ENCODE data around the gene FCGR1A.
"Not testable (repeated sequence)": the region's sequence is repeated elsewhere in the genome, so short reads cannot be mapped to it uniquely, and the experiment has no call there.

Gene FCGR1A

DNA sequence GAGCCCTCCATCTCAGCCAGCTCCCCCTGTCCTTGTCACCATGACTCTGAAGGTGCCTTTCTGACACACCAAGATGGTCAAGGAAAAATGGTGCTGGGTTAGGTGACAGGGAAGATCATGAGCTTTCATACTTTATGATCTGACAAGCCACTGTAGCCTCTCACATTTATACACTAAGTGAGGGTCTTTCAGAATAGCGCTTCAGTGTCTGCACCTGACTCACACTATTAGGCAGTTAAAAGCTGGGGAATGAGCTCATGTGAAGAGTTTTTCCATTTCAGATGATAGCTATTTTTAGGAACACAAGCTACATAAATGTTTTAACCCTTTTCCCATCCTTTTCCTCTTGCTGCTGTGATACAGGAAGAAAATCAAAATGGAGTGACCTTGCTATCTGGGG, 4.2 kb upstream of the FCGR1A start:
- DNase-seq: not testable (repeated sequence)

DNA sequence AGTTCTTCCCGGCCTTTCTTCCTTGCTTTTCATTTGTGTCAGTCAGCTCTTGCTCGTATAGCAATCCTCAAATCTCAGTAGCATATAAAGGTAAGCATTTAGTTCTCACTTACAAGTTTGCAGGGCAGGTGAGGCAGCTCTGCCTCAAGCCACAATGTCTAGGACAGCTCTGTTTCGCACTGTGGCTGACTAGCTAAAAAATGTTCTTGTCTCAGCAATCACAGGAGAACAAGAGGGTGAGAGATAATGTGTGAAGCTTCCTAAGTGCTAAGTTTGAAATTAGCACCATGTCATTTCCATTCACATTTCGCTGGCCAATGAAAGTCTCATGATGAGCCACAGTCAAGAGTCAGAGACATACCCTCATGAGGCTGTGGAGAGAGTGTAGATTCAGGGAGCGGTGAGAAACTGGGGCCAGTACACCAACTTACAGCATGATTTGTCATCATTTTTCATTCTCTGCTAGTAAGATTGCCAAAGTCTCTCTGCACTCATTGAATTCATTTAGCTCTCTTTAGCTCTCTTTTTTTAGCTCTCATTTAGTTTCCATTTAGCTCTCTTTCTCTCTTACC, 995 bp upstream of the FCGR1A start:
- not testable (repeated sequence) for DNase-seq

DNA sequence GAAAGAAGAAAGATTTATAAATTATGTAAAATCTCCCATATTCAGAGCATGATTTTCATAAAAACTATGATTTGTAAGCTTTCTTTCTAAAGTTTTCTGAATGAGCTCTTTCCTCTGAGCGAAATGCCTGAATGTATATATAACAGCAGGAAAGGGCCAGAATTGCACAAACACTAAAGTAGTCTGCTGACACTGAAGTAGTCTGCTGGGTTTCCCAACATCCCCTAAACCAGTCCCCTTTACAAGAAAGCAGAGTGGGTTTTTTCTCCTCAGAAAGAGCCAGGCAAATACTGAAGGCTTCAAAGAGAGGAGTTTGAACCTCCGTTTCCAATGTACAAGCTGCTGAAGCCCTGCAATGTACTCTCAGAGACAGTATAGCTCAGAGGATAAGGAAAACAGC, 795 bp downstream of the FCGR1A start:
- DNase-seq: not testable (repeated sequence)

- not testable (repeated sequence) for DNase-seq
Observed at GRCh38 chr1:149783868-149784267, 1.4 kb downstream of the FCGR1A start.

DNA sequence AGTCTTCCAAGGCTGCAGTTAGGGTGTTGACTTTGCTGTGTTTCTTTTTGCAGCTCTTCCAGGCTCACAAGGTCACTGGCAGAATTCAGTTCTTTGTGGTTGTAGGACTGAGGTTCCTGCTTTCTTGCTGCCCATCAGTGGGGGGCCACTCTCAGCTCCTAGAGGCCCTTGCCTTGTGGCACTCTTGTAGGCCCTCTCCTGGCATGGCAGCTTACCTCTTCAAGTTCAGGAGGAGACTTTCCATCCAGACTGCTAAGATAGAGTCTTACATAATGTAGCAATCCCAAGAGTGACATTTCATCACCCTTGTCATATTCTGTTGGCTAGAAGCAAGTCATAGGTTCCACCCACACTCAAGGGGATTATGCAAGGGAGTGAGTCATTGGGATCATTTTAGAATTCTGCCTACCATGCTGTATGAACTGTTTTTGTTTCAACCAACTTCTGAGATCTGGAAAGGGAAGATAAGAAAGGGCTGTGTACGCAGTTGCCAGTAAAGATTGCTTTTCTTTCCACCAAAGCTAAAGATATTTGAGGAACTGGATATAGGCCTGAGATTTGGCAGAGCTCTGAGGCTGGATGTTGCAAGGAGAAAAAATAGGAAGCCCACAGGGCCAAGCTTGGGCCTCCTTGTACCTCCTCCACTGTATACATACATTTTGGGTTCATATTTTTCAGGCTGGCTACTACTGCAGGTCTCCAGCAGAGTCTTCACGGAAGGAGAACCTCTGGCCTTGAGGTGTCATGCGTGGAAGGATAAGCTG, 5.4 kb downstream of the FCGR1A start:
- DNase-seq: not testable (repeated sequence)

GRCh38 chr1:149792502-149792901, 10.0 kb downstream of the FCGR1A start:
- peak; percentile 64 for DNase-seq

DNA sequence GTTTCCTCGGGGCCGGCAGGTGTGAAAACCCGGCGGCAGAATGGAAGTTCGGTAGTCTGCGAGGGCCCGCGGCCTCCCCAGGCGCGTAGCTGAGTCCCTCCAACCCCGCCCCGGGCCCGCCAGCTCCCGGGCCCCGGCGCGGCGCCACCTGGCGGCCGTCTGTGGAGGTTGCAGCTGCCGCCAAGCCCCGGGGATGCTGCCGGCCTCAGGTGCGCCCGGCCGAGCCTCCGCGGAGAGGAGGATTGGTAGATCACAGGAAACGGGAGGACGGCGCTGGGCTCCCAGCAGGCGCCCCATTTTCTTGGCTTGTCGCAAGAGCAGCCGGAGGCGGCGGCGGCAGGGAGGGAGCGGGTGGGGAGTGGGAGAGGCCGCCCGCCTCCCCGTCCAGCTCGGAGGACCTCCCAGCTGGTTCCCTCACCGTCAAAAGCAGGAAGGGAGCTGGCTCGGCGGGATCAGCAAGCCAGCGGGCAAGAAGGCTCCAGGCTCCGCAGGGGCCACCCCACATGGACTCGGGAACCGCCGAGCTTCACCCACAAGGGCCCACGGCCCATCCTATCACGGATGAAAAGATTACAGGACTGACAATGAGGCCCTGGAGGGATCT, 10.5 kb downstream of the FCGR1A start:
- peak; percentile 79 for DNase-seq

- not testable (repeated sequence) for DNase-seq
Observed at GRCh38 chr1:149793885-149794284, 11.4 kb downstream of the FCGR1A start.

GRCh38 chr1:149801628-149802027, 19.1 kb downstream of the FCGR1A start:
- not testable (repeated sequence) for DNase-seq

DNA sequence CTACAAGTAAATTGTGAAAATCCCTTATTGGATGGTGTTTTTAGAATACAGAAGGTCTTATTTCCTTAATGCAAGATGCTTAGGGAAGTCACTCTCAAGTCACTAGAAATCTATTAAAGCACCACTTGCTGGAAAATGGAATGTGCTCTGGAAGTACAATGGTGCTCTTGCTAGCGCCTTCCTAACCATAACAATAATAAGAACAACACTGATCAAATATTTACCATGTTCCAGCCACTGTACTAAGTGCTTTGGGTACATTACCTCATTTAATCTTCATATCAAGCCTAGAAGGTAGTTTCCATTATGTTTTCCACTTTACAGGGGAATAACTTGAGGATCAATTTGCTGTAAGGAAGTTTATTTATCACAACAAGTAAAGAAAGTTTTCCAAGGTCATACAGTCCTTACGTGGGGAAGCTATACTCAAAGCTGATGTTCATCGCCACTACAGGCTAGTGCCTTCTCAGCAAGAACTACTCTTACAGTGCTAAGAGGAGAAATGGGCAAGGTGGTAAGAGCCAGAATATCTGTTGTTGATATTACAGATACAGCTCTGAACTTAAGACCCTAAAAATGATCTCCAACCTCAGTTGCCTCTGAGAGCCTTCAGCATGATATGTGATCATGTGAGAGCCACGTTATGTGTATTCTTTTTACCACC, 22.1 kb downstream of the FCGR1A start:
- DNase-seq: not testable (repeated sequence)

GRCh38 chr1:149810697-149811405, 28.4 kb downstream of the FCGR1A start:
- DNase-seq: not testable (repeated sequence)

GRCh38 chr1:149811514-149811889, 29.0 kb downstream of the FCGR1A start:
- not testable (repeated sequence) for DNase-seq

DNA sequence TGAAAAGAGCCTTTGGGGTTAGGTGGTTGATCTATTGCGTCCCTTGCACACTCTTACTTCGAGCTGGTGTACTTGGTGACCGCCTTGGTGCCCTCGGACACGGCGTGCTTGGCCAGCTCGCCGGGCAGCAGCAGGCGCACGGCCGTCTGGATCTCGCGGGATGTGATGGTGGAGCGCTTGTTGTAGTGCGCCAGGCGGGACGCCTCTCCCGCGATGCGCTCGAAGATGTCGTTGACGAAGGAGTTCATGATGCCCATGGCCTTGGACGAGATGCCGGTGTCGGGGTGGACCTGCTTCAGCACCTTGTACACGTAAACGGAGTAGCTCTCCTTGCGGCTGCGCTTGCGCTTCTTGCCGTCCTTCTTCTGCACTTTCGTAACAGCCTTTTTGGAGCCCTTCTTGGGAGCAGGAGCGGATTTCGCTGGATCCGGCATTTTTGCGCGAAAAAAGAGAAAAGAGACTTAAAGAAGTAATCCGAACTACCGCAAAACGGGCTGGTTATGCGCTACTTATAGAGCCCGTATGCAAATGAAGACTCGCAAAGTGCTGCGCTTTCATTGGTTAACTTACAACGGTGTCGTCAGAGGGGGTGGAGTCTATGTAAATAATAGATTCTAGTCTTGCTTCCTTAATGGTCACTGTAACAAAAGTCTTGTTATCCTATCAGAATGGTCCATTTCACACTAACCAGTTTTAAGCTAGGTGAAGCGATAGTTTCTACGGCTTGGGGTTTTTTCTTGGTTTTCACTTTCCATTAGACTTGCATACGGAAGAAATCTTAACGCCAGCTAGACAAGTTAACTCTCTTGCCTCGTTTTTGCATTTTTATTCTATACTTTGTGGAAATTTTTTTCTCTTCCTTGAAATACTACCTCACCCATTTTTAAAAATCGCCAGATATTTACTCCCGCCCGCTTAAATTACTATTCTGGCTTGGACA, 29.7 kb downstream of the FCGR1A start:
- peak; percentile 72 for DNase-seq

DNA sequence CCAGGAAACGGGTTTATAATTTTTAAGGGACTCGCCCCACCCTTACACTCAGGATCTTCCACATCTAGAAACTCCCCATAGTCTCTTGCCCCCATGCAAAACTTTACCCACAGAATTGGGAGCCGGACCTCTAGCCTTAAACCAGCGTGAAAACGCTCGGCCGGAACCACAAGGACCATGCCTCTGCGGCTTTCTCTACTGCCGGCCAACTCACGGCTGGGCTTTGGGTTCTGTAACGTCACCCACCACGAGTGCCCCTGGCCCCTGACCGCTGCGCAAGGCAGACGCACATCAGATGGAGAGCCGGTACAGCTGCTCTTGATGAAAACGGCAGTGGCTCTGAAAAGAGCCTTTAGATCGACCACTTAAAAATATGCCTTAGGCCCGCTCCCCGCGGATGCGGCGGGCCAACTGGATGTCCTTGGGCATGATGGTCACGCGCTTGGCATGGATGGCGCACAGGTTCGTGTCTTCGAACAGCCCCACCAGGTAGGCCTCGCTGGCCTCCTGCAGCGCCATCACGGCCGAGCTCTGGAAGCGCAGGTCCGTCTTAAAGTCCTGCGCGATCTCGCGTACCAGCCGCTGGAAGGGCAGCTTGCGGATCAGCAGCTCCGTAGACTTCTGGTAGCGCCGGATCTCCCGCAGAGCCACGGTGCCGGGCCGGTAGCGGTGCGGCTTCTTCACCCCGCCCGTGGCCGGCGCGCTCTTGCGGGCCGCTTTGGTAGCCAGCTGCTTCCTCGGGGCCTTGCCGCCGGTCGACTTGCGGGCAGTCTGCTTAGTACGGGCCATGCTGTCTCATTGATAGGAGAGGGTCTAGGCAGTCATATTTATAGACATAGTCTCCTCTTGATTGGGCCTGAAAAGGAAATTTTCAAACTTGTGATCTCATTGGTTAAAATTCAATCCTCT, 30.7 kb downstream of the FCGR1A start:
- peak; percentile 46 for DNase-seq

- DNase-seq: not testable (repeated sequence)
Observed at GRCh38 chr1:149820387-149820786, 37.9 kb downstream of the FCGR1A start.

- not testable (repeated sequence) for DNase-seq
Observed at GRCh38 chr1:149826555-149826954, 44.1 kb downstream of the FCGR1A start.

DNA sequence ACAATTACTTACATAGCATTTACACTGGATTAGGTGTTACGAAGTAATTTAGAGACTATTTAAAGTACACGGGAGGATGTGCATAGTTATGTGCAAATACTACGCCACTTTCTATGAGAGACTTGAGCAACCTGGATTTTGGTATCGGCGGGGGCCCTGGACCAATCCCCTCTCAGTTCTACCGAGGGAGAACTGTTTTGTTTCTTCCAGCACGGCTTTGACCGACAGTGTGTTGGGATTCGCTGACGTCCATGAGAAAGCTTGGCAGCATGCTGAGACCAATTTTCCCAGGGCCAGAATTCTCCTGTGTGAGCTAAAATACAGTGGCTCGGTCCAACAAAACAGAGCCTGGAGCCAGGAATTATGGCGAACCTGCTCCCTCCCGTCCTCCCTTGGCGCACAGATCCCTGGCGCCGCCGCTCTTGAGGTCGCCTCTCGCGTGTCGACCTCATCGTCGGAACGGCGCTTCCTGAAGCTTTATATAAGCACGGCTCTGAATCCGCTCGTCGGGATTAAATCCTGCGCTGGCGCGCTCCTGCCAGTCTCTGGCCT, 49.3 kb downstream of the FCGR1A start:
- DNase-seq: not testable (repeated sequence)

GRCh38 chr1:149832316-149833126, 50.0 kb downstream of the FCGR1A start:
- not testable (repeated sequence) for DNase-seq

DNA sequence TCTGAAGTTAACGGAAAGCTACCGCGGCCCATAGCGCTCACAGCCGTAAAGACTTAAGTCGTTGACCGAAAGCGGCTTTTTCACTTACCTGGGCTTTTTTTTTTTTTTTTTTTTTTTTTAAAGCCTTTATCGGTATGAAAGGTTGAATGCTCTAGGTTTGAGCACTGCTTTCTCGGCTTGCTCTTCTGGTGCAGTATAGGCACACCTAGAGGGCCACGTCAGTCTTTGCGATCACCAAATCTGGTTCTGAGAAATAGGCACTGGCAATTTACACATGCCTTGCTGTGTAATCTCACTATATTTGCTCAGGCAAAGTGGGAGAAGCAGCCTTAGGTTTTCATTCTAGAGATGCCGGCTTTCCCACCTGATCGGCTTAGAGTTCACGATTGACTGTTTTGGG, 50.6 kb downstream of the FCGR1A start:
- DNase-seq: not testable (repeated sequence)
